ENCODE results near the gene DYNC2H1.

DNA sequence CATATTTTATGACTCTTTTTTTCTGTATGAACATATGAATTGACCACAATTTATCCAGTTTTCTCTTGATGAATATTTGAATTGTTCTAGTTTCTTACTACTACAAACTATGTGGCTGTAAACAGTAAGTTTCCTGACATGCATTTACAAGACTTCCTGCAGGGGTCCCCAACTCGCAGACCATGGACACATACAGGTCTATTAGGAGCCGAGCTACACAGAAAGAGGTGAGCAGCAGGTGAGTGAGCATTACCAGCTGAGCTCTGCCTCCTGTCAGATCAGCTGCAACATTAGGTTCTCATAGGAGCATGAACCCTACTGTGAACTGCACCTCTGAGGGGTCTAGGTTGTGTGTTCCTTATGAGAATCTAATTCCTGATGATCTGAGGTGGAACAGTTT, 379.4 kb downstream of the DYNC2H1 start:
- TF ChIP-seq, protein P1, sequence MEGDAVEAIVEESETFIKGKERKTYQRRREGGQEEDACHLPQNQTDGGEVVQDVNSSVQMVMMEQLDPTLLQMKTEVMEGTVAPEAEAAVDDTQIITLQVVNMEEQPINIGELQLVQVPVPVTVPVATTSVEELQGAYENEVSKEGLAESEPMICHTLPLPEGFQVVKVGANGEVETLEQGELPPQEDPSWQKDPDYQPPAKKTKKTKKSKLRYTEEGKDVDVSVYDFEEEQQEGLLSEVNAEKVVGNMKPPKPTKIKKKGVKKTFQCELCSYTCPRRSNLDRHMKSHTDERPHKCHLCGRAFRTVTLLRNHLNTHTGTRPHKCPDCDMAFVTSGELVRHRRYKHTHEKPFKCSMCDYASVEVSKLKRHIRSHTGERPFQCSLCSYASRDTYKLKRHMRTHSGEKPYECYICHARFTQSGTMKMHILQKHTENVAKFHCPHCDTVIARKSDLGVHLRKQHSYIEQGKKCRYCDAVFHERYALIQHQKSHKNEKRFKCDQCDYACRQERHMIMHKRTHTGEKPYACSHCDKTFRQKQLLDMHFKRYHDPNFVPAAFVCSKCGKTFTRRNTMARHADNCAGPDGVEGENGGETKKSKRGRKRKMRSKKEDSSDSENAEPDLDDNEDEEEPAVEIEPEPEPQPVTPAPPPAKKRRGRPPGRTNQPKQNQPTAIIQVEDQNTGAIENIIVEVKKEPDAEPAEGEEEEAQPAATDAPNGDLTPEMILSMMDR (conservative IDR thresholded peaks at IDR 0.05) = no peak
- no peak for TF ChIP-seq ZFX (IDR thresholded peaks at IDR 0.05)

Data from C4-2B (cell line).